Stimulated activated CD4-positive, alpha-beta T cell treated with anti-CD3 and anti-CD28 coated beads, Interleukin-2, amount 100 ng/mL, for 4 hours (primary cell): ENCODE data around the gene COA5.
A peak's percentile ranks its signal among the peaks of the same experiment; 100 is the strongest.

ENCODE experiments used
- DNase-seq: peaks from one replicate; pipeline ENCODE4 v3.0.0-alpha.2; 2020; ENCODE audit warnings: low read depth

Gene COA5

DNA sequence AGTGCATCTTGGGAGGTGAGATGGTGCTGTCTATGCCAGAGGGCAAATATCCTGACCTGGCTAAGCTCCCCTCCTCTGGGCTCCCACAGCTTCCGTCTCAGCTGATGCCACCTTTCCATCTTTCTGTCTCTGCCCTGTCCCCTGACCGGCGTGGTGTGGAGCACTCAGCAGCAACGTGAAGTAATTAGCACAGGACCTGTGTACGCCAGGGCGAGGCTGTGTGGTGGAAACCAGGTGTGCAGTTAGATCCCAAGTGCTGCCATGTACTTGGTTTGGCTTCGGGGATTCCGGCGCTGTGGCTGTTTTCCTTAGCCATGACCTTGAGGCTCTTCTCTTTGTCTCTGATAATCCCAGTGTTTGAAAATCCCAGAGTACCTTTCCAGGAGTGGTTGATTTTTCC lies 36.5 kb downstream of the COA5 start:
- no peak for DNase-seq

DNA sequence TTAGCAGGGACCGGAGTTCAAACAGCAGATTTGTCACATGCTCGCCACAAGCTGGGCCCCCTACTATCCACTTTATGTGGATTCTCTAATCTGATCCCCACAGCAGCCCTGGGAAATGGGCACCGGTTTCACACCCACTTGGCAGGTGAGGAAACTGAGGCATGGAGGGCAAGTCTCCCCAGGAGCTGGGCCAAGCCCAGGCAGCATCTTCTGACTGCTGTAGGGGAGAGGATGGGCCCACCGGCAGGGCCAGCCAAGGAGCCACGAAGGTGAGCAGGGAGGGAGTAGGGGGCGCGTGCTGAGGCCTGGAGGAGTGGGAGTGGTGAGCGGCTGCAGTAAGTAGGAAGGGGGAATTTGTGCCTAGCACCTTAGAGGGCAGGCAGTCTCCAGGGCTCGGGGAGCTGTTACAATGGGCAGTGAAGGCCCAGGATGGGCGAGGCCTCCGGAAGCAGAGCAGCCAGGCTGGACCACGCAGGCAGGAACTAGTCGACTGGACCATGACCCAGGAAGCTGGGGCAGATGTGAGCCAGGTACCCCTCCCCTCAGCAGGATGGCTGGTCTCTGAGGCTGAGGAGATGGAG lies 37.1 kb downstream of the COA5 start:
- DNase-seq, result no peak

GRCh38 chr2:98570356-98570755 lies 38.0 kb downstream of the COA5 start:
- no peak for DNase-seq

- no peak for DNase-seq
These were observed 38.4 kb downstream of the COA5 start for GRCh38 chr2:98569915-98570314.

DNA sequence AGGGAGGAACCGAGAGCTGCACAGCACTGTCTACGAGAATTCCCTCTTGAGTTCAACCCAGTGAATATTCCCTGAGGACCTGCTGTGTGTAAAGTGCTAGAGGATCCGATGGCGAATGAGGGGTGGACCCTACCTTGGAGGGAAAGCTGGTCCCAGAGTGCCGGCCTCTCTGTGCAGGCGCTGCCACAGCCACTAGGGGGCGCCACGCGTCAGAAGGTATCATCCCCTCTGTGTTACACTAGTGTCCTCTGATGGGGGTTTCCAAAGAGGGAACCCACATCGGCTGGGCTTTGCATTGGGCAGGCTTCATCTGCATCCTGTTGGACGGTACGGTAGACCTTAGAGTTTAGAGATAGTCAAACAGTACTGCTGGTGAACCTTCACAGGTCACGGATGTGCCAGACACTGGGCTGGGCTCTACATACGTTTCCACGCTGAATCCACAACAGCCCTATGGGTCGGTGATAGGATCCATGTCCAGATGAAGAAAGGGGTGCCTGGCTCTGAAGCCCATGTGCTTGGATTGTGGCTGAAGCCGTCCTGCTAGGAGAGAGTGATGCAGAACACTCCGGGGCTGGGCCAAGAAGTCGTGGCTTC lies 39.0 kb downstream of the COA5 start:
- peak; percentile 47 for DNase-seq

- DNase-seq, result no peak
These were observed 40.0 kb downstream of the COA5 start for GRCh38 chr2:98568161-98568956.

DNA sequence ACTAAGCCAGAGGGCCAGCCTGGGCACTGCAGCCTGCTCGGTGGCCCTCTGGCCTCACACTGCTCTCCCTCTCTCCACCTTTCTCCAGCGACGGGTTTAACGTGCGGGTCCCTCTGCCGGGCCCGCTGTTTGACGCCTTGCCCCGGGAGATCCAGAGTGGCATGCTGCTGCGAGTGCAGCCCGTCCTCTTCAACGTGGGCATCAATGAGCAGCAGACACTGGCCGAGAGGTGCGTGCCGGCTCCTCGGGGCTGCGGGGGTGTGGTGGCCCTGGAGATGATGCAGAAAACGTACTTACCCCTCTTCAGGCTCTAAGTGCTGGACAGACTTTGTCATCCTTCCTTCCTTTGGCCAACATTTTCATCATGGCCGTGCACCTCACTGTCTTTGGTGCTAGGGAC lies 42.4 kb downstream of the COA5 start:
- DNase-seq, result no peak

GRCh38 chr2:98565286-98565860 lies 42.9 kb downstream of the COA5 start:
- no peak for DNase-seq

DNA sequence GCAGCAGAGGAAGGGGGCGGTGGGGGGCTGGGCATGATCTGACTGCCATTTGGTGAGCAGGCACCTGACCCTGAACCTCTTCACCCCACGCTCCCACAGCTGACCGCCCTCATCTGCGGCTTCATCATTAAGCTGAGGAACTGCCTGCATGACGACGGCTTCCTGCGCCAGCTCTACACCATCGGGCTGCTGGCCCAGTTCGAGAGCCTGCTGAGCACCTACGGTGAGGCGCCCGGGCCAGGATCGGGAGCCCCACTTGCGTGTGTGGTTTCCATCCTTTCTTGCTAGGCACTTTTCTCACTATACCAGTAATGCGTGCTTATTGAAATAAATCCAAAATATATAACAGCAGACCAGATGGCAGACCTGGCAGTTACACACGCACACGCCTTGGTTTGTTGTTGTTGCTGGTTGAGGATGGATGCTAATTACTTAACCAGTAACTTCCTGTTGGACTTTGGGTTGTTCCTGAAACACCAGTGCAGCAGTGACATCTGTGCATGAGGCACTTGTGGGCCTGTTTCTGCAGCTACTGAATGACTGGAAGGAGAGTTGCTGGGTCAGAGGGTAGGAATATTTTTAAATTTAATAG lies 43.7 kb downstream of the COA5 start:
- DNase-seq, result no peak

GRCh38 chr2:98563394-98563793 lies 44.9 kb downstream of the COA5 start:
- no peak for DNase-seq

GRCh38 chr2:98561902-98562695 lies 46.2 kb downstream of the COA5 start:
- no peak for DNase-seq

- DNase-seq, result no peak
These were observed 47.3 kb downstream of the COA5 start for GRCh38 chr2:98561018-98561417.

- DNase-seq, result no peak
These were observed 48.0 kb downstream of the COA5 start for GRCh38 chr2:98560256-98560771.

DNA sequence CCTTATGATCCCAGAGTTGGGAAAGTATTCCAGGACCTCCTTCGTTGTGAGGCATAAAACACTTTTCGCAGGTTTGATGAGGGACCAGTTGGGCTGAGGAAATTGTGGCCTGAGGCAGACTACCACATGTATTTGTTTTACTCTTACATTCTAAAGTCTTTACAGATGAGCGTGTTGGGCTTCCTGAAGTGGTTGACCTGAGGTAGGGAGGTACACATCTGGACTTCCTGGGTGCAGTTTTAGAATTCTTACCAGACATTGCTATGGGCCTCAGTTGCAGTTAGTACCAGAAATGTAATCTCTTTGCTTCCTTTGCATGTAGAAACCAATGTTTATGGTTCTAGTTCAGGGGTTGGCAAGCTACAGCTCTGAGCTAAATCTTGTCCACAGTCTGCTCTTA lies 48.7 kb downstream of the COA5 start:
- DNase-seq, result no peak

DNA sequence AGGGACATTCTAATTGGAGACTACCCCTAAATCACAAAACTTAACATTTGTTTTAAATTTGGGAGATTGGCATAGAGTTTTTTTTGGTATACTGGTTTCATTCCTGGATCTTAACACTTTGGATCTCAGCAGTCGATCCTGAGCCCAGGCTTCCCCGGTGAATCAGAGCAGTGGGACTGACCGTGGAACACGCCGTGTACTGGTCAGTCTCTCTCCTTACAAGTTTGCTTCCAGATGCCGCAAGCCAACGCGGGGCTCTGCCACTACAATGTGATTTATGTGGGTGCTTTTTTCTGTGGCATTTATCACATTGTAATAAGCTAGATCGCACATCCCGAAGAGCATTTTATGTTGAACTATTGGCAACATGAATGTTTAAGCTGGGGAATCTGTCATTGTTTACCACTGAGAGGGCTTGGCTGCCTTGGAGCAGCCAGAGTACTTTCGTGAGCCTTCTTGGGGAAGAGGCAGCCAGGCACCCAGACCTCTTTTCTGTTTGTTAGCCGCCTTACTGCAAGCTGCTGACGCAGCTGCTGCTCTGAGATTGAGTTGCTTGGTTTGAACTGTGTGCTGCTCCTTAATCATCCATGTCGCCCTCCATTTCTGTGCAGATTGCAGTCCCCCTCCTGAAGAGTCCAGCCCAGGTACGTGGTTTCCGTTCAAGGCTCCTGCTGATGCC lies 49.3 kb downstream of the COA5 start:
- DNase-seq, result no peak

DNA sequence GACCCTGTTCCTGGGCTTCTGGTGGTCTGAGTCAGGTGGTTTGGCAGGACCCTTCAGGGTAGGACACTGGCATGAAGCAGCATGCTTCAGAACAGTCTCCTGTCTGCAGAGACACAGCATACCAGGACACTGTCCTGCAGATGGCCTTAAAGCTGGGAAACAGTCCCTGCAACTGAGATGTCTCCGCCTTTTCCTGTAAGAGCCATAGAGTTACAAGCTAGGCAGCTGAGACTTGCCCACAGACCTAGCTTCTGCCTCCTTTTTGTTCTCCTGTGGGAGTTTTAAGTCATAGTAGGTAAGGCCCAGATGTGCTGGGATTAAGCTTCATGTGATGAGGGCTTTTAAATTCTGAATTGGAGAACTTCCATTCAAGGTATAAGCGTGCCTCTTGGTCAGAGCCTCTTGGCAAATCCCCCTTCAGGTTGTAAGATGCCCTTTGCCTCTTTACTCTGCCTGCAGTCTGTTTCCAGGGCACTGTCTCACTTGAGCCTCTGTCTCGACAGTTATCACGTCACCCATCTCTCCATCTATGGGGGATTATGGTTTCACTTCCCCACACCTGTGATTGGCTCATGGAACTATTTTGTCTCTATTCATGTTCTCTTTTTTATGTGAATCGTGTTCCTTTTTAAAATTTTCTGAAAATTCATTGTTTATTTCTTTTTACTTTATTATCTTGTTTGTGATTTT lies 51.8 kb downstream of the COA5 start:
- DNase-seq, result no peak

- no peak for DNase-seq
These were observed 52.6 kb downstream of the COA5 start for GRCh38 chr2:98555696-98556095.

DNA sequence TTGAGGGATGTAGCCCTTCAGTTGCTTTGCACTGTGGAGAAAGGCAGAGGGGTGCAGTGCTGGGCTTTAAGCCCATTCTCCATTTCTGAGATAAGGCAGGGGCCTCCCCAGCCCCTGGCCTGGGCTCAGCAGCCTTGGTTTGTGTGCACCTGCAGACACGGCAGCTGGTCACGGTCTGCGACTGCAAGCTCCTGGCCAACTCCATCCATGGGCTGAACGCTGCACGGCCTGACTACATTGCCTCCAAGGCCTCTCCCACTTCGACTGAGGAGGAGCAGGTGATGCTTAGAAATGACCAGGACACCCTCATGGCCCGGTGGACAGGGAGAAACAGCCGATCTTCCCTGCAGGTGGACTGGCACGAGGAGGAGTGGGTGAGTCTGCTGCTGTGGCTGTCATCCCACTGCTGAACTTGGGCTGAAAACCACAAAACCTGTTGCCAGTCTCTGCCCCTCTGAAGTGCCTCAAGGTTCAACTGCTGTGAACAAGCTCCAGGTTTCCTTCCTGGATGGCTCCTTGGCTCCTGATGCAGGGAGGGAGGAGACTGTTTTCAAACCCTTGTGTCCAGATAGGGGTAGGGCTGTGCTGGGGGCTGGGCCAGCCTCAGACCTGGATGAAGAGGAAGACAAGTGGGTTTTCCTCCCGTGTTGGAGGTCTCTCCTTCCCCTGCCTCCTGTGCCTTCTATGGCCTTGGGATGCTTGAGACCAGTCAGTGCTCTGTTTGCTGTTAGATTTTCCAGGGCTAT lies 54.0 kb downstream of the COA5 start:
- no peak for DNase-seq

- no peak for DNase-seq
These were observed 55.7 kb downstream of the COA5 start for GRCh38 chr2:98552499-98553179.
